Measurements from ENCODE around the gene PLEKHM1. TPM values are rescaled to one million over a fixed set of nuclear protein-coding genes. Genes with fewer than 3 reads are reported as not detected.

Gene PLEKHM1
- total and polyA plus RNA-seq, 9 donors, result 13.0 to 38.4 (median 33.5) TPM

DNA sequence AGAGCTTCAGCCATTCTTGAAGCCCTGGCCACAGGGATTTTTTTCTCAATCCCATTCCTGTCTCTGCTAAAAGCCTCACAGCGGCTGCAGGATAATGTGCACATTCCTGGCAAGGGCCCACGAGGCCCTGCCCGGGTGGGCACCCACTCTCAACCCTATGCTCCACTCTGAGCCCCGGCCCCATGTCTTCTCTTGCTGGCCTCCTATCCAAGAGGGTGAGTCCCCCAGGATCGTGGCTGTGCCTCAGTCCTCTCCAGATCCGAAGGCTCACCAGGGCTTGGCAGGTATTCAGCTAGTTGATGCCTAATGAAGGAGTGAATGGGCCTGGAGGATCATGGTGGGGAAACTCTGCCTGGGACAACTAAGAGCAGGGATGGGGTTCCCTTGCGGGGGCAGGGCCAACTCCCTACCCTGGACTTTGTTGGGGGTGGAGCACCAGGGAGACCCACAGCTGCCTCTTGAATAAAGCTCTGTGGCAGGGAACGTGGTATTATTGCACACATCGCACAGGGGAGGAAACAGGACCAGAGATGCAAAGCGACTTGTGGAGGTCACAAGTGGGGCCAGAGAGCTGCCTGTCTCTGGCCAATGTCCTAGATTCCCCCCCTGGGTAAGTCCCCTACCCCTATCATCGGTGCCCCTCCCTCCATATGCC, 63.2 kb downstream of the PLEKHM1 start:
- H3K27ac ChIP-seq, result no peak overlapping the region
- no peak for DNase-seq
- no peaks in the 10 kb centered on the region for H3K27me3 ChIP-seq
- WGBS, 3 donors, result 69 to 77% (median 73%) methylated on average over 11 of the region's 11 CpGs
- no peak for TF ChIP-seq POLR2A (IDR thresholded peaks at IDR 0.05)
- TF ChIP-seq CTCF (IDR thresholded peaks at IDR 0.05), result no peak
- no peak for TF ChIP-seq EP300 (IDR thresholded peaks at IDR 0.05)
- H3K36me3 ChIP-seq, result no peaks in the 10 kb centered on the region
- no peak overlapping the region for H3K4me3 ChIP-seq
- H3K9me3 ChIP-seq, result no peaks in the 10 kb centered on the region
- intact Hi-C loops (cut with DNase I), result no loop called here
- H3K4me1 ChIP-seq (ENCODE audit: insufficient read depth), result no peaks in the 10 kb centered on the region

GRCh38 chr17:45426561-45426960, 64.0 kb downstream of the PLEKHM1 start:
- TF ChIP-seq POLR2A (IDR thresholded peaks at IDR 0.05) (no peak), CTCF (IDR thresholded peaks at IDR 0.05) (no peak), EP300 (IDR thresholded peaks at IDR 0.05) (no peak)
- Histone ChIP-seq H3K36me3 (no peaks in the 10 kb centered on the region), H3K4me3 (no peak overlapping the region), H3K27ac (no peak overlapping the region), H3K27me3 (no peaks in the 10 kb centered on the region), H3K4me1 (ENCODE audit: insufficient read depth) (no peaks in the 10 kb centered on the region), H3K9me3 (no peaks in the 10 kb centered on the region)
- 60 to 74% (median 72%) methylated on average over 7 of the region's 7 CpGs for WGBS, 3 donors
- DNase-seq, result no peak
- intact Hi-C loops (cut with DNase I), result no loop called here

GRCh38 chr17:45425984-45426413, 64.5 kb downstream of the PLEKHM1 start:
- H3K27ac ChIP-seq, result no peak overlapping the region
- H3K9me3 ChIP-seq, result no peaks in the 10 kb centered on the region
- no peaks in the 10 kb centered on the region for H3K36me3 ChIP-seq
- no peaks in the 10 kb centered on the region for H3K27me3 ChIP-seq
- H3K4me1 ChIP-seq (ENCODE audit: insufficient read depth), result no peaks in the 10 kb centered on the region
- WGBS, 3 donors, result 71 to 79% (median 74%) methylated on average over 6 of the region's 6 CpGs
- TF ChIP-seq EP300 (IDR thresholded peaks at IDR 0.05) (no peak), CTCF (IDR thresholded peaks at IDR 0.05) (no peak), POLR2A (IDR thresholded peaks at IDR 0.05) (no peak)
- intact Hi-C loops (cut with DNase I), result no loop called here
- no peak overlapping the region for H3K4me3 ChIP-seq
- DNase-seq, result no peak

DNA sequence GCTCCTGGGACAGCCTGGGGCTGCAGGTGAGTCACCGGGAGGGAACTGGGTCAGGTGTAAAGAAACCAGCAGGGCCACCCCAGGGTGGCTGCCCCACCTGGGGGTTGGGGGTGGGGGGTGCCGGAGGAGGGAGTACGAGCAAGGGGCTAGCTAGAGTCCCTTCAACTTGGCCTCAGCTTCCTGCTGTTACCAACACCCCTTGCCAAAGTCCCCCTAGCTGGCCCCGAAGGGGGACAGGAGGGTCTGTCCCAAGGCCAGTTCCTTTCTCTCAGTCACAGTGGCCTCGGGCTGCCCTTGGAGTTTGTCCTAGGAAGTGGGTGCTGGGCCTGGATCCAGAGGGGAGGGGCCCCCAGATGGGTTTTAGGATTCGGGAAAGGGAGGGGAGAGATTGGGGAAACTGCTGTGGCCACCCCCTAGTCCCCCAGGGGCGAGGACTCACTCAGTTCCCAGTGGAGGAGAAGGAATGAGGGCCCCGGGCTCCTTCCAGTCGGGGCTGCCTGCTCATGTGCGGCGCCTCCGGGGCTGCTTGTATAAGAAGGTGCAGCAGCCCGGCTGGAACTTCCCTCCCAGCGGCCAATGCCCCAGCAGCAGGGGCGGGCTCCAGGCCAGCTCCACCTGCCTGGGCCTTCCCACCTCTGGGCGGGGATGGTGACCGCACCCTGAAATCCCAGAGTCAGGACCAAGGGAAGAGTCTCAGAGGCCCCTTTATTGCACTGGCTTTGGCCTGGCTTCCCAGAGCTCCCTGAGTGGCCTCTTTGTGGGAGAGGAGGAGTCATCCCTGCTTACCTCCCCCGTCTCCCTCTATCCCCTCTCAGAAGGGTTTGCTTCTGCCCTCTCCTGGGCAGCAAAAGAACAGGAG, 65.2 kb downstream of the PLEKHM1 start:
- Histone ChIP-seq H3K9me3 (no peaks in the 10 kb centered on the region), H3K4me3 (no peak overlapping the region), H3K27me3 (no peaks in the 10 kb centered on the region), H3K36me3 (no peaks in the 10 kb centered on the region), H3K27ac (no peak overlapping the region), H3K4me1 (ENCODE audit: insufficient read depth) (no peaks in the 10 kb centered on the region)
- intact Hi-C loops (cut with DNase I), result no loop called here
- TF ChIP-seq EP300 (IDR thresholded peaks at IDR 0.05), result no peak
- no peak for TF ChIP-seq CTCF (IDR thresholded peaks at IDR 0.05)
- TF ChIP-seq POLR2A (IDR thresholded peaks at IDR 0.05), result no peak
- WGBS, 3 donors, result 45 to 55% (median 53%) methylated on average over 15 to 18 of the region's 18 CpGs
- no peak for DNase-seq
